Right lobe of liver (tissue), 6 donors: ENCODE measurements around the gene MMD2. TPM values are rescaled to one million over a fixed set of nuclear protein-coding genes. Genes with fewer than 3 reads are reported as not detected.
A peak's percentile ranks its signal among the peaks of the same experiment; 100 is the strongest.

Experiments used
- ATAC-seq, 4 donors: fragments of 200-7000 bp; cut with Tn5 transposase; one replicate each; pipeline ENCODE4 v1.9.1; 2020; ENCODE audit warnings: mild to moderate bottlenecking in 4 of 4, moderate library complexity in 4 of 4
- DNase-seq, 3 donors: peaks; one replicate each; pipeline ENCODE4 v3.0.0-alpha.2; 2020
- H3K27ac ChIP-seq, 3 donors: fragments of 200-600 bp; one replicate each; pipeline ENCODE4 v1.8.0; 2022
- H3K27me3 ChIP-seq, 2 donors: fragments of 200-600 bp; one replicate each; pipeline ENCODE4 v1.8.0; 2022
- H3K36me3 ChIP-seq, 4 donors: fragments of 200-600 bp; sonication (generic) in 1 of 4; one replicate each; pipeline versions ENCODE4 v1.5.1 to v1.8.0; 2017 to 2022; ENCODE audit warnings: control low read depth in 1 of 4
- H3K4me1 ChIP-seq, 4 donors: fragments of 200-600 bp; sonication (generic) in 1 of 4; one replicate each; pipeline versions ENCODE4 v1.5.1 to v1.8.0; 2017 to 2022; ENCODE audit warnings: control low read depth in 1 of 4
- H3K4me3 ChIP-seq, 3 donors: fragments of 200-600 bp; one replicate each; pipeline ENCODE4 v1.8.0; 2022
- H3K9me3 ChIP-seq, 4 donors: fragments of 200-600 bp; sonication (generic) in 1 of 4; one replicate each; pipeline versions ENCODE4 v1.5.1 to v1.8.0; 2017 to 2022; ENCODE audit warnings: control low read depth in 1 of 4
- CTCF ChIP-seq, 4 donors: fragments of 200-600 bp in 3 of 4; fragments of 450-650 bp in 1 of 4; IDR thresholded peaks; one replicate each; pipeline versions ENCODE4 v1.5.1 to v1.8.0; 2016 to 2022; ENCODE audit warnings: antibody characterized with exemption in 4 of 4, mild to moderate bottlenecking in 2 of 4
- POLR2A ChIP-seq: fragments of 450-650 bp; IDR thresholded peaks from one replicate; pipeline ENCODE4 v1.6.1; 2017; ENCODE audit warnings: antibody characterized with exemption, mild to moderate bottlenecking
- WGBS: methylation state at CpG from one replicate; pipeline ENCODE4 v1.1.6; 2018; ENCODE audit warnings: low coverage, low lambda C conversion rate; ENCODE audit not compliant: insufficient coverage; ENCODE audit errors: missing lambda C conversion rate; 5-methylcytosine and 5-hydroxymethylcytosine counted together
- intact Hi-C, 2 donors: fragments of 100-400 bp; cut with DNase I; formaldehyde crosslinking; loops; one replicate each; pipeline versions ENCODE4 v1.11.2 to v1.14.1; 2022
- total RNA-seq, 6 experiments: library from RNA; depleted of rRNA in 2 of 6; stranded (reverse); fragments of >200 nt in 2 of 6; fragmentation: NEBNext Ultra II Directional in 3 of 6; extraction: Animal tissue kit (Norgen Biotek cat#: 25700) in 3 of 6; gene quantifications; one replicate each; pipeline versions ENCODE4 v1.1.0 to v1.2.4, GENCODE V29; 2016 to 2023
- donor health status: DM: no; HTN: yes; CAD: no.
- donor health status: DM: no; HTN: no; CAD: no.
- donor health status: DM: no; HTN: no; CAD: no.
- donor health status: DM: no; HTN: yes; CAD: no.
- donor health status: DM: no; HTN: yes; CAD: no.

MMD2 gene
- total RNA-seq, 6 experiments from 2014 or later, result not detected

GRCh38 chr7:4862156-4862555, 96.8 kb downstream of the MMD2 start:
- 69% methylated on average over 13 of the region's 14 CpGs for WGBS
- Histone ChIP-seq H3K27me3 (no peaks in the 10 kb centered on the region), H3K27ac (no peak overlapping the region), H3K36me3 (no peaks in the 10 kb centered on the region), H3K9me3 (no peaks in the 10 kb centered on the region), H3K4me1 (no peaks in the 10 kb centered on the region), H3K4me3 (peak overlapping the region in 1 of 3 donors; percentile 31)
- DNase-seq, result no peak
- intact Hi-C loops, result no loop called here
- no peak for TF ChIP-seq POLR2A
- TF ChIP-seq CTCF (IDR thresholded peaks at IDR 0.05), result no peak
- ATAC-seq, result no peak

GRCh38 chr7:4861673-4862072, 97.3 kb downstream of the MMD2 start, which contains the start of gene PAPOLB:
TSS of gene PAPOLB (minus strand) at chr7:4862030. CDS start at chr7:4861810, 220 bp downstream.
- H3K36me3 ChIP-seq, result no peaks in the 10 kb centered on the region
- H3K4me1 ChIP-seq, result no peaks in the 10 kb centered on the region
- H3K9me3 ChIP-seq, result no peaks in the 10 kb centered on the region
- DNase-seq (no peak), ATAC-seq (no peak)
- no peaks in the 10 kb centered on the region for H3K27me3 ChIP-seq
- H3K4me3 ChIP-seq, result peak within 1 kb of the TSS in 1 of 3 donors; percentile 31
- WGBS, result 11% methylated on average over 21 of the region's 46 CpGs
- H3K27ac ChIP-seq, result no peak within 1 kb of the TSS
- TF ChIP-seq CTCF (IDR thresholded peaks at IDR 0.05), result no peak
- TF ChIP-seq POLR2A, result no peak
- intact Hi-C loops, result no loop called here

- ATAC-seq, result no peak
These were observed 97.8 kb downstream of the MMD2 start for GRCh38 chr7:4861227-4861626.

GRCh38 chr7:4857189-4857588, 101.8 kb downstream of the MMD2 start:
- Histone ChIP-seq H3K27ac (no peak overlapping the region), H3K27me3 (no peaks in the 10 kb centered on the region), H3K4me3 (no peak overlapping the region), H3K9me3 (no peaks in the 10 kb centered on the region), H3K36me3 (no peaks in the 10 kb centered on the region), H3K4me1 (no peaks in the 10 kb centered on the region)
- ATAC-seq (no peak), DNase-seq (no peak)
- intact Hi-C loops, result no loop called here
- 40% methylated on average over 3 of the region's 3 CpGs for WGBS
- TF ChIP-seq CTCF (IDR thresholded peaks at IDR 0.05), result no peak
- TF ChIP-seq POLR2A, result no peak

More at GRCh38 chr7:4861227-4861626, 97.8 kb downstream of the MMD2 start:
- no peak for DNase-seq
- Histone ChIP-seq H3K9me3 (no peaks in the 10 kb centered on the region), H3K4me3 (no peak overlapping the region), H3K4me1 (no peaks in the 10 kb centered on the region), H3K36me3 (no peaks in the 10 kb centered on the region), H3K27me3 (no peaks in the 10 kb centered on the region), H3K27ac (no peak overlapping the region)
- no peak for TF ChIP-seq POLR2A
- no peak for TF ChIP-seq CTCF (IDR thresholded peaks at IDR 0.05)
- intact Hi-C loops, result no loop called here
- WGBS, result 62% methylated on average over 11 of the region's 11 CpGs
